ENCODE measurements around the gene LAMA1.

- TF ChIP-seq CTCF (IDR thresholded peaks at IDR 0.05; ENCODE audit: borderline replicate concordance, extremely low read depth, low read length, poor library complexity, severe bottlenecking) (no peak), EZH2 (IDR thresholded peaks at IDR 0.05; ENCODE audit: borderline replicate concordance, low read depth, low read length, severe bottlenecking) (no peak)
These were observed 179.6 kb downstream of the LAMA1 start for GRCh38 chr18:6938003-6938402.
